NCI-H2029 (cell line): ENCODE measurements around the gene GPRC6A.
"Not testable (repeated sequence)": the region's sequence is repeated elsewhere in the genome, so short reads cannot be mapped to it uniquely, and the experiment has no call there.

ENCODE experiments used
- DNase-seq: peaks from one replicate; lab custom pipeline; 2025; lab: John Stamatoyannopoulos, UW

Gene GPRC6A, protein sequence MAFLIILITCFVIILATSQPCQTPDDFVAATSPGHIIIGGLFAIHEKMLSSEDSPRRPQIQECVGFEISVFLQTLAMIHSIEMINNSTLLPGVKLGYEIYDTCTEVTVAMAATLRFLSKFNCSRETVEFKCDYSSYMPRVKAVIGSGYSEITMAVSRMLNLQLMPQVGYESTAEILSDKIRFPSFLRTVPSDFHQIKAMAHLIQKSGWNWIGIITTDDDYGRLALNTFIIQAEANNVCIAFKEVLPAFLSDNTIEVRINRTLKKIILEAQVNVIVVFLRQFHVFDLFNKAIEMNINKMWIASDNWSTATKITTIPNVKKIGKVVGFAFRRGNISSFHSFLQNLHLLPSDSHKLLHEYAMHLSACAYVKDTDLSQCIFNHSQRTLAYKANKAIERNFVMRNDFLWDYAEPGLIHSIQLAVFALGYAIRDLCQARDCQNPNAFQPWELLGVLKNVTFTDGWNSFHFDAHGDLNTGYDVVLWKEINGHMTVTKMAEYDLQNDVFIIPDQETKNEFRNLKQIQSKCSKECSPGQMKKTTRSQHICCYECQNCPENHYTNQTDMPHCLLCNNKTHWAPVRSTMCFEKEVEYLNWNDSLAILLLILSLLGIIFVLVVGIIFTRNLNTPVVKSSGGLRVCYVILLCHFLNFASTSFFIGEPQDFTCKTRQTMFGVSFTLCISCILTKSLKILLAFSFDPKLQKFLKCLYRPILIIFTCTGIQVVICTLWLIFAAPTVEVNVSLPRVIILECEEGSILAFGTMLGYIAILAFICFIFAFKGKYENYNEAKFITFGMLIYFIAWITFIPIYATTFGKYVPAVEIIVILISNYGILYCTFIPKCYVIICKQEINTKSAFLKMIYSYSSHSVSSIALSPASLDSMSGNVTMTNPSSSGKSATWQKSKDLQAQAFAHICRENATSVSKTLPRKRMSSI

GRCh38 chr6:116828983-116829382 lies at the start of gene GPRC6A:
Gene GPRC6A, minus strand, starts transcription at chr6:116829083. Its CDS starts 70 bp downstream, at chr6:116829013.
- DNase-seq, result peak; percentile 17

GRCh38 chr6:116877743-116878142 lies 48.9 kb upstream of the GPRC6A start:
- no peak for DNase-seq

- DNase-seq, result peak; percentile 71
Measured at GRCh38 chr6:116876635-116877611, 48.0 kb upstream of the GPRC6A start, which contains the start of gene RFX6. Gene RFX6, plus strand, starts transcription at chr6:116877242. Its CDS starts 34 bp downstream, at chr6:116877276.

GRCh38 chr6:116876107-116876506 lies 47.2 kb upstream of the GPRC6A start:
- no peak for DNase-seq

DNA sequence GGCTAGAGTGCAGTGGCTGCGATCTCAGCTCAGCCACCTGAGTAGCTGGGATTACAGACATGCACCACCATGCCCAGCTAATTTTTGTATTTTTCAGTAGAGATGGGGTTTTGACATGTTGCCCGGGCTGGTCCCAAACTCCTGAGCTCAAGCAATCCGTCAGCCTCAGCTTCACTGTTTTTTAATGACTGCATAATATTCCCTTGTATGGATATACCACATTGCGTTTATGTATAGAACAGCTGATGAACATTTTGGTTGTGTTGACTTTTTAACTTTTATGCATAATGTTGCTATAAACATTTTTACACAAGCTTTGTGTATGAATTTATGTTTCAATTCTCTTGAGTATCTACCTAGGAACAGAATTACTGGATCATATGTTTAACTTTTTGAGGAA lies 43.9 kb upstream of the GPRC6A start:
- DNase-seq, result no peak

GRCh38 chr6:116866281-116866871 lies 37.5 kb upstream of the GPRC6A start:
- DNase-seq, result no peak

DNA sequence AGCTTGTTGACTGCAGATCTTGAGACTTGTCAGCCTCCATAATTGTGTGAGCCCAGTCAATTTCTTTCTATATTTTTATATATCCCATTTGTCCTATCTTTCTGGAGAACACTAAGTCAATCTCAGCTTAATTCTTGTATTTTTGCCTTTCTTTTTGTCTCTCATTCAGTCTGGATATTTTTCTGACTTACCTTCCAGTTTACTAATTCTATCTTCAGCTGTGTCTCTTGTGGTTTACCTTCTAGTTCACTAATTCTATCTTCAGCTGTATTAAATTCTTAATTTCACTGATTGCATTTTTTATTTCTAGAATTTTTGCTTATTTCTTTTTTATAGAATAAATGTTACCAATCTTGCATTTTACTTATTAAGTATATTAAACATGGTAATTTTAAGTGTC lies 30.4 kb upstream of the GPRC6A start:
- no peak for DNase-seq

DNA sequence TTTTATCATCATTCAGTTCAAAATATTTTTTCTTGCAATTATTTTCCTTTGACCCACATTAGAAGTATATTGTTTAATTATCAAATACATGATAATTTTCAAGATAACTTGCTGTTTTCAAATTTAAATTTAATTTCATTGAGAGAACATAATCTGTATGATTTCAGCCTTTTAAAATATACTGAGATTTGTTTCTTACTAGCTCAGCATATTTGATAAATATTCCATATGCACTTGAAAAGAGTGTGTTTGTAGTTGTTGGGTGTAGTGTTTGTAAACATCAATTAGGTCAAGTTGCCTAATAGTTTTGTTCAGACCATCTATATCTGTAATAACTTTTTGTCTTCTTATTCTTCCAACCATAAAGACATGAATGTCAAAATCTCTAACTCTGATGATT lies 29.2 kb upstream of the GPRC6A start:
- no peak for DNase-seq

DNA sequence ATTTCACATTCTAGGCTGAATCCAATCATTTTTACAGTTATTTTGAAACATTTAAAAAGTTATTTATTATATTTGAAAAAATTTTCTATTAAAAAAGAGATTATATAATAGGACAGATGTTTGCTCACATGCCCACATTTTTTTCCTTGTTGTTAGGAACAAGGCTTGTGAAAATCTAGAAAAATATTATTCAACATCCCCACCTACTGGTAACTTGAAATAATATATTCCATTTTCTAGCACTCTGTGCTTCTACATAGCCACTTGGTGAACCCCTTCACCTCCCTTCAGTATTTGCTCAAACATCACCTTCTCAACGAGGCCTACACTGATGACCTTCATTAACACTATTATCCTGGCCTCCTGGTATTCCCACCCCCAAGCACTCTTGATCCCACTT lies 18.3 kb upstream of the GPRC6A start:
- DNase-seq, result peak; percentile 97

DNA sequence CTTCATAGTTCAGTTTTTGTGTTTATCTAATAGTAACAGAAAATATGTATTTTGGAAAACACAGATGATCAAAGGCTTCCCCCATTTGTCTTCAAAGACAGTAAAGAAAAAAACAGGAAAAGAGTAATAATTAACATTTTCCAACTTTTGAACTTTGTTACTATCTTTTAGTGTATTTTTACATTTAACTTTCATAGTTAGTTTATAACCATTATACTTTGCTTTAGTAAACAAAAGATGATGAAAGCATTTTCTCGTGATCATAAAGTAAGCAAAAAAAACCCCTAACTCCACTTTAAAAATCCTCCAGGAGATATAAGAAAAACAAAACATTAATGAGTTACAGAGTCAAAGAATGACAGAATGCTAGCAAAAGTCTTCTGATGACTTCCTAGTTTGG lies 13.6 kb upstream of the GPRC6A start:
- DNase-seq, result no peak

- no peak for DNase-seq
Measured at GRCh38 chr6:116840091-116840490, 11.2 kb upstream of the GPRC6A start.

DNA sequence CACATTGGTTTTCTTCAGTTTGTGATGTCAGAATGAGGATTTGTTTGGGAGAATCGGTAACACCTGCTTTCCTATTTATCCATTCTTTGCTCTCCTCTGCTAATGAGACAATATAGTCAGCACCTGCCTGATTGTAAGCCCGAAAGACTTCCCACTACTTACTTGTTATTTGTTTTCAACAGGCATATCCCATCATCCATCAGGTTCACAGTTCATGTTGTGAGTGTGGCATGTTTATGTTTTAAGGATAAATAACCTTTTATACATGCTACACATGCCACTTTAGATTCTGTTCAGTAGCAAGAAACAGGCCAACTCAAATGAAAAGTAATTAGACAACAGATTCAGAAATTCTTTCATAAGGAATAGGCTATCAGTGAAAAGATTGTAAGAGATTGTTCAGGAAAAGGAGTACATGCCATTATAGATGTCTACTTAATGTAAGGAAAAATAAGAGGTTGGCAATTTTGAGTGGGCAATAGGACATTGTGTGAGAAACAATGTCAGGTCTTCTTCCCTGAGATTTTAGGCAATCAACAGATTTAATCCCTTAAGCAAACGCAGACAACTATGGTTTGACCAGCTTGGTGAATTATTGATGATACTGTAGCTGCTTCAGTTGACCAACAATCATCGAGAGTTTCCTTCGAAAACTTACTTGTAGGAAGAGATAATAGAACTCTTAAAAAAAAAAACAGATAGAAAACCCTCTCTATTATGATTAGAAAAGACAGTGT lies 7.9 kb upstream of the GPRC6A start:
- DNase-seq, result peak; percentile 44

DNA sequence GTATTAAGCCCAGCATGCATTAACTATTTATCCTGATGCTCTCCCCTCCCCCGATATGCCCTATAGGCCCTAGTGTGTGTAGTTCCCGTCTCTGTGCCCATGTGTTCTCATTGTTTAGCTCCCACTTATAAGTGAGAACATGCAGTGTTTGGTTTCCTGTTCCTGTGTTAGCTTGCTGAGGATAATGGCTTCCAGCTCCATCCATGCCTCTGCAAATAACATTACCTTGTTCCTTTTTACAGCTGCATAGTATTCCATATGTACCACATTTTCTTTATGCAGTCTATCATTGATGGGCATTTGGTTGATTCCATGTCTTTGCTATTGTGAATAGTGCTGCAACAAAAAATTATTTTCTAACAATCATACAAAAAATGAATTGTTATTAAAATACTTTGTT lies 5.6 kb upstream of the GPRC6A start:
- not testable (repeated sequence) for DNase-seq

GRCh38 chr6:116827561-116828240 lies 1.2 kb downstream of the GPRC6A start:
- no peak for DNase-seq

- DNase-seq, result peak; percentile 31
Measured at GRCh38 chr6:116816336-116816735, 12.5 kb downstream of the GPRC6A start.

GRCh38 chr6:116812051-116812650 lies 16.7 kb downstream of the GPRC6A start:
- DNase-seq, result no peak

DNA sequence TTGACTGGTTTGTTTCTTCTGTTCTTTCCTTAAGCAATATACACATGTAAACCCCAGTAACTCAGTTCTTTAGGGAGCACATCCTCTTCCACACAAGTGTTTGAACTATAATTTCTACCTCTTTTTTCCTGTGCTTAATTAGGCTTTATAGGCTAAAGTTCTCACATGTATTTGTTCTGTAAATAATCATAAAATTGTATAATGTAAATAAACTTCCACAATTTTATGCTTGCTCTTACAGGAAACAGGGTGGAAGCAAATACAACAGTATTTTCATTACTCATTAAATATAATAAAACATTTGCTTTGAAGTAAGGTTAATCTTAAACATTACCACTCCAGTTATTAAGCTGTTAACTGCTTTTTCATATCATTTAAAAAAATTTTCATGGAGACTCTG lies 26.9 kb downstream of the GPRC6A start:
- peak; percentile 45 for DNase-seq

DNA sequence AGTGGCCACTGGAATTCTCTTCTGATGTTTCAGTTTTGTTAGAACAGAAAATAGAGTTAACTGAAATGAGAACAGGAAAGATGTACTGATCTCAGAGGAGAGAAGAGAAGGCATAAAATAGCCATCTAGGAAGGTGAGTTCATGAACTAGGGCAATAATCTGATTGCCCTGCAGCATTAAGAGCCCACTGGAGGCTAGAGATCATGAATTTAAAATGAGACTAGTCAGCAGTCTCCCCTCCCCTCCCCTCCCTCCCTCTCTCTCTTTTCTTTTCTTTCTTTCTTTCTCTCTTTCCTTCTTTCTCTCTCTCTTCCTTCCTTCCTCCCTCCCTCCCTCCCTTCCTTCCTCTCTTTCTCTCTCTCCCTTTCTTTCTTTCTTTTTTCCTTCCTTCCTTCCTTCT lies 28.9 kb downstream of the GPRC6A start:
- no peak for DNase-seq

DNA sequence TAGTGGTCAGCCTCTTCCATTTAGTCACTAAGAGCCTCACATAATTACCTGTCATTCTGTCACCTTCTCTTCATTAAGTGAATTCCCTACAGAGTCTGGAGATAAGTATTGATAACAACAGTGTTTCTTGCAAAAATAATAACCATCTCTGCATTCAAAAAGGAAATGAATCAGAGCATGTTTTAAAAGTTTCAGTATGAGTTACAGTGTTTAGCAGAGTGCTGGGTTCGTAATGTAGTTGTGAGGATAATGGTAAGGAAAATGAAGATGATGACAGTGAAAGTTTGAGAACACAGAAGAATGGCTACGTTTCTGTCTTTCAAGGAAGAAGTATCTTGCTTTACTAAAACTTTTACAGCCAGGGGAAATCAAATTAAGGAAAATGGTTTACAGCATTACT lies 31.3 kb downstream of the GPRC6A start:
- no peak for DNase-seq

GRCh38 chr6:116793224-116793623 lies 35.7 kb downstream of the GPRC6A start:
- no peak for DNase-seq
